ENCODE data around the gene NPTN. TPM values are rescaled to one million over a fixed set of nuclear protein-coding genes. Genes with fewer than 3 reads are reported as not detected.

The NPTN gene
- total and polyA plus RNA-seq, 2 of the 13 experiments (the other 11 are each of a cell fraction or from before 2014, with no cell fraction given) = 78.0 to 110 TPM

GRCh38 chr15:73560501-73561117 is 72.6 kb downstream of the NPTN start:
- H3K9ac ChIP-seq (ENCODE audit: insufficient read depth, low read depth, low read length) = no peak overlapping the region
- DNase-seq (ENCODE audit: low spot score) = peak; percentile 61
- no peak for TF ChIP-seq ARNT (IDR thresholded peaks at IDR 0.05)
- no peak for TF ChIP-seq TARDBP (CRISPR knock-in tag; IDR thresholded peaks at IDR 0.05)
- no peak for TF ChIP-seq NCOA5 (CRISPR knock-in tag; IDR thresholded peaks at IDR 0.05)
- no peak for TF ChIP-seq ARNTL (CRISPR knock-in tag; IDR thresholded peaks at IDR 0.05)
- no peak for TF ChIP-seq PRPF4 (IDR thresholded peaks at IDR 0.05; ENCODE audit: low read depth, low read length, poor library complexity, severe bottlenecking)
- no peak for TF ChIP-seq CEBPG (CRISPR knock-in tag; IDR thresholded peaks at IDR 0.05)
- TF ChIP-seq RBM22 (optimal IDR thresholded peaks at IDR 0.05; ENCODE audit: low read length) = no peak
- no peak for TF ChIP-seq ZNF619 (CRISPR knock-in tag; IDR thresholded peaks at IDR 0.05)
- no peak for TF ChIP-seq IKZF1 (IDR thresholded peaks at IDR 0.05)
- TF ChIP-seq, protein P1, sequence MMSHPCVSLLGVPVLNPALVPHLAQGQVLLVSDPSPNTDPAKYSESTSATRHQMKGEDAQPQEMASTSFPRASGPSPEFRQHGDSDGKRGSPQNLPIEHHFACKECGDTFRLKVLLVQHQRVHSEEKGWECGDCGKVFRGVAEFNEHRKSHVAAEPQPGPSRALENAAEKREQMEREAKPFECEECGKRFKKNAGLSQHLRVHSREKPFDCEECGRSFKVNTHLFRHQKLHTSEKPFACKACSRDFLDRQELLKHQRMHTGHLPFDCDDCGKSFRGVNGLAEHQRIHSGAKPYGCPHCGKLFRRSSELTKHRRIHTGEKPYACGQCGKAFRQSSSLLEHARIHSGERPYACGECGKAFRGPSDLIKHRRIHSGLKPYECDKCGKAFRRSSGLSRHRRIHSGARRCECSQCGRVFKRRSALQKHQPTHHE (CRISPR knock-in tag; IDR thresholded peaks at IDR 0.05; ENCODE audit: borderline replicate concordance) = no peak
- TF ChIP-seq CBX2 (IDR thresholded peaks at IDR 0.05; ENCODE audit: low read depth, low read length) = no peak
- no peak for TF ChIP-seq CBX2 (CRISPR knock-in tag; IDR thresholded peaks at IDR 0.05; ENCODE audit: low read depth)
- TF ChIP-seq, protein P2, sequence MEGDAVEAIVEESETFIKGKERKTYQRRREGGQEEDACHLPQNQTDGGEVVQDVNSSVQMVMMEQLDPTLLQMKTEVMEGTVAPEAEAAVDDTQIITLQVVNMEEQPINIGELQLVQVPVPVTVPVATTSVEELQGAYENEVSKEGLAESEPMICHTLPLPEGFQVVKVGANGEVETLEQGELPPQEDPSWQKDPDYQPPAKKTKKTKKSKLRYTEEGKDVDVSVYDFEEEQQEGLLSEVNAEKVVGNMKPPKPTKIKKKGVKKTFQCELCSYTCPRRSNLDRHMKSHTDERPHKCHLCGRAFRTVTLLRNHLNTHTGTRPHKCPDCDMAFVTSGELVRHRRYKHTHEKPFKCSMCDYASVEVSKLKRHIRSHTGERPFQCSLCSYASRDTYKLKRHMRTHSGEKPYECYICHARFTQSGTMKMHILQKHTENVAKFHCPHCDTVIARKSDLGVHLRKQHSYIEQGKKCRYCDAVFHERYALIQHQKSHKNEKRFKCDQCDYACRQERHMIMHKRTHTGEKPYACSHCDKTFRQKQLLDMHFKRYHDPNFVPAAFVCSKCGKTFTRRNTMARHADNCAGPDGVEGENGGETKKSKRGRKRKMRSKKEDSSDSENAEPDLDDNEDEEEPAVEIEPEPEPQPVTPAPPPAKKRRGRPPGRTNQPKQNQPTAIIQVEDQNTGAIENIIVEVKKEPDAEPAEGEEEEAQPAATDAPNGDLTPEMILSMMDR (CRISPR knock-in tag; IDR thresholded peaks at IDR 0.05) = peak; percentile 43
- TF ChIP-seq TRIM24 (CRISPR knock-in tag; IDR thresholded peaks at IDR 0.05) = no peak
- no peak for TF ChIP-seq ZNF549 (CRISPR knock-in tag; IDR thresholded peaks at IDR 0.05)
- TF ChIP-seq STAG1 (CRISPR knock-in tag; IDR thresholded peaks at IDR 0.05) = peak; percentile 63
- no peak for TF ChIP-seq ZNF788 (CRISPR knock-in tag; IDR thresholded peaks at IDR 0.05; ENCODE audit: borderline replicate concordance)
- TF ChIP-seq GATAD1 (CRISPR knock-in tag; IDR thresholded peaks at IDR 0.05) = no peak
- no peak for TF ChIP-seq TBX3 (IDR thresholded peaks at IDR 0.05; ENCODE audit: borderline replicate concordance)
- ATAC-seq = peak; percentile 44; the same call in 2 of the 3 replicates
- CTCF ChIA-PET (ENCODE audit: low intra/inter-chr PET ratio, low total read pairs) = interaction anchor here (1.2 to 2.6 kb wide), 4 partner anchors 74 to 139 kb away, joined by 3 to 25 read pairs (median 8); no protein-coding TSS in a partner anchor
- H4K20me1 ChIP-seq (ENCODE audit: insufficient read depth, low read length) = no peaks in the 10 kb centered on the region
- BruUV-seq (replicated peaks) = no TSS peak
- H3K36me3 ChIP-seq (replicated peaks in 1 of 2; ENCODE audit: control insufficient read depth in 1 of 2, insufficient read depth in 2 of 2, low read length in 2 of 2) = peaks cover 16 to 45% of the 10 kb centered on the region in 2 experiments
- in situ Hi-C loops (cut with HindIII; ENCODE audit: extremely low pct_ligation_motif_present, low pct_unique_long_range_greater_than_20kb) = loop anchor here (5.0 kb wide), 2 partner anchors 77 to 137 kb away; no protein-coding TSS in a partner anchor
- WGBS (ENCODE audit: low lambda C conversion rate) = 95% methylated on average over 2 of the region's 2 CpGs
- no peaks in the 10 kb centered on the region for H3K4me1 ChIP-seq (ENCODE audit: insufficient read depth, low read length)
- H3K27ac ChIP-seq (ENCODE audit: extremely low read length, insufficient read depth, low read length) = no peak overlapping the region
- no peaks in the 10 kb centered on the region for H3K79me2 ChIP-seq (ENCODE audit: insufficient read depth, low read length)
- H2AFZ ChIP-seq (ENCODE audit: low read length) = no peak overlapping the region
- H3K27me3 ChIP-seq (ENCODE audit: control insufficient read depth in 1 of 2, insufficient read depth in 2 of 2, low read length in 2 of 2) = no peaks in the 10 kb centered on the region
- intact Hi-C loops (cut with micrococcal nuclease; ENCODE audit: unreplicated experiment) = loop anchor here (1.0 to 5.0 kb wide), 3 partner anchors 76 to 253 kb away; no protein-coding TSS in a partner anchor
- no peak for FAIRE-seq
- no peak overlapping the region for H3K4me3 ChIP-seq (replicated peaks in 1 of 3; ENCODE audit: insufficient read depth in 1 of 3, low read depth in 2 of 3, low read length in 3 of 3)
- POLR2A ChIA-PET = interaction anchor here (1.3 to 1.7 kb wide), 2 partner anchors 73 to 76 kb away, joined by 6 to 8 read pairs; partner anchors contain the start of gene NPTN
- H3K4me2 ChIP-seq (ENCODE audit: low read depth, low read length) = no peak overlapping the region
- H3K9me3 ChIP-seq (ENCODE audit: low read length) = no peaks in the 10 kb centered on the region

Measured in HepG2 (cell line).